Type B pancreatic cell (in vitro differentiated cells): ENCODE results near the gene NEURL3. TPM values are rescaled to one million over a fixed set of nuclear protein-coding genes. Genes with fewer than 3 reads are reported as not detected.

Source experiments
- DNase-seq: peaks from one replicate; pipeline ENCODE4 v3.0.0; 2021; ENCODE audit warnings: mixed read lengths; ENCODE audit not compliant: unreplicated experiment; ENCODE audit errors: extremely low spot score
- H3K27ac Mint-ChIP-seq: 2 replicates; pipeline ENCODE4 v1.8.0; 2021; ENCODE audit warnings: mild to moderate bottlenecking, mixed read lengths
- H3K27me3 Mint-ChIP-seq: 2 replicates; pipeline ENCODE4 v1.8.0; 2021; ENCODE audit warnings: mixed read lengths
- H3K36me3 Mint-ChIP-seq: 2 replicates; pipeline ENCODE4 v1.8.0; 2021; ENCODE audit warnings: mixed read lengths
- H3K4me1 Mint-ChIP-seq: one replicate; pipeline ENCODE4 v1.8.0; 2021; ENCODE audit warnings: mixed read lengths; ENCODE audit not compliant: unreplicated experiment
- H3K4me3 Mint-ChIP-seq: 2 replicates; pipeline ENCODE4 v1.8.0; 2021; ENCODE audit warnings: mild to moderate bottlenecking, mixed read lengths
- H3K9me3 Mint-ChIP-seq: 2 replicates; pipeline ENCODE4 v1.8.0; 2021; ENCODE audit warnings: mixed read lengths
- total RNA-seq: library from RNA; stranded (reverse); gene quantifications from 2 replicates; pipeline ENCODE4 v1.2.1, GENCODE V29; 2021; ENCODE audit warnings: low replicate concordance
- TF ChIP-seq, protein P1 (sequence below): fragments of 200-600 bp; sonication (generic); conservative IDR thresholded peaks from 2 replicates; pipeline ENCODE4 v1.5.0; 2021; ENCODE audit warnings: antibody characterized with exemption, mild to moderate bottlenecking

Gene NEURL3
- total RNA-seq, 1 donor from 2014 or later: 1.1 TPM

DNA sequence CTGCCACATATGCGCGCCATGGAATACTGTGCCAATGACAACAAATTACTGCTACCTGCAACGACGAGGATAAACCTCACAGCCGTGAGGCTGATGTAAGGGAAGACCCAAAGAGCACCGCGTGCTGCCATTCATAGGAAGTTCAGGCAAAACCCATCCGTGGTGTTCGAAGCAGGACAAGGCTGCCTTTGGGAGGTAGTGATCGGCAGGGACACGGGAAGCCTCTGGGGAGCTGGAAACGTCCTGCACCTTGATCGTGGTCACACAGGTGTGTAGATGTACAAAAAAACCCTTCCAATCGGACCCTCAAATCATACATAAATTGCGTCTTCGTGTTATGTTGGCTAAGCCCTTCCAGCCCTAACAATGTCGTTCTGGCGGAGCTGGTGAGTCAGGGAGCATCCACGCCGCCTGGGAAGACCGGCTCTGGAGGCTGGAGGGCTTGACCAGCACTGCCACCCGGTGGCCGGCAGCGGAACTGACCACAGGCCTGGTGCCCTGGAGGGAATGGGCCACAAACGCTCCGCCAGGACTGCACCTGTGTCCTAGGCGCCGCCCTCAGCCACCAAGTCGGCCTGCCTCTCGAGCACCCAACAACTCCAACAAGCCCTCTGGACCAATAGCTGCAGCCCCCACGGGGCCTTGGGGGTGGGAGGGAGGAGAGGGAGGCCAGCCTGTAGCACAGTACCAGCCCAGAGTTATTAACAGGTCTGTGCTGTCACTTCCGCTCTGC is 4.1 kb upstream of the NEURL3 start:
- no peaks in the 10 kb centered on the region for H3K36me3 Mint-ChIP-seq
- peak; percentile 93 for DNase-seq
- TF ChIP-seq, protein P1, sequence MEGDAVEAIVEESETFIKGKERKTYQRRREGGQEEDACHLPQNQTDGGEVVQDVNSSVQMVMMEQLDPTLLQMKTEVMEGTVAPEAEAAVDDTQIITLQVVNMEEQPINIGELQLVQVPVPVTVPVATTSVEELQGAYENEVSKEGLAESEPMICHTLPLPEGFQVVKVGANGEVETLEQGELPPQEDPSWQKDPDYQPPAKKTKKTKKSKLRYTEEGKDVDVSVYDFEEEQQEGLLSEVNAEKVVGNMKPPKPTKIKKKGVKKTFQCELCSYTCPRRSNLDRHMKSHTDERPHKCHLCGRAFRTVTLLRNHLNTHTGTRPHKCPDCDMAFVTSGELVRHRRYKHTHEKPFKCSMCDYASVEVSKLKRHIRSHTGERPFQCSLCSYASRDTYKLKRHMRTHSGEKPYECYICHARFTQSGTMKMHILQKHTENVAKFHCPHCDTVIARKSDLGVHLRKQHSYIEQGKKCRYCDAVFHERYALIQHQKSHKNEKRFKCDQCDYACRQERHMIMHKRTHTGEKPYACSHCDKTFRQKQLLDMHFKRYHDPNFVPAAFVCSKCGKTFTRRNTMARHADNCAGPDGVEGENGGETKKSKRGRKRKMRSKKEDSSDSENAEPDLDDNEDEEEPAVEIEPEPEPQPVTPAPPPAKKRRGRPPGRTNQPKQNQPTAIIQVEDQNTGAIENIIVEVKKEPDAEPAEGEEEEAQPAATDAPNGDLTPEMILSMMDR: peak; percentile 98
- peak overlapping the region; percentile 76 for H3K4me3 Mint-ChIP-seq
- peaks cover 23% of the 10 kb centered on the region for H3K27me3 Mint-ChIP-seq
- H3K4me1 Mint-ChIP-seq: peaks cover 21% of the 10 kb centered on the region
- no peaks in the 10 kb centered on the region for H3K9me3 Mint-ChIP-seq
- H3K27ac Mint-ChIP-seq: peak overlapping the region; percentile 42

DNA sequence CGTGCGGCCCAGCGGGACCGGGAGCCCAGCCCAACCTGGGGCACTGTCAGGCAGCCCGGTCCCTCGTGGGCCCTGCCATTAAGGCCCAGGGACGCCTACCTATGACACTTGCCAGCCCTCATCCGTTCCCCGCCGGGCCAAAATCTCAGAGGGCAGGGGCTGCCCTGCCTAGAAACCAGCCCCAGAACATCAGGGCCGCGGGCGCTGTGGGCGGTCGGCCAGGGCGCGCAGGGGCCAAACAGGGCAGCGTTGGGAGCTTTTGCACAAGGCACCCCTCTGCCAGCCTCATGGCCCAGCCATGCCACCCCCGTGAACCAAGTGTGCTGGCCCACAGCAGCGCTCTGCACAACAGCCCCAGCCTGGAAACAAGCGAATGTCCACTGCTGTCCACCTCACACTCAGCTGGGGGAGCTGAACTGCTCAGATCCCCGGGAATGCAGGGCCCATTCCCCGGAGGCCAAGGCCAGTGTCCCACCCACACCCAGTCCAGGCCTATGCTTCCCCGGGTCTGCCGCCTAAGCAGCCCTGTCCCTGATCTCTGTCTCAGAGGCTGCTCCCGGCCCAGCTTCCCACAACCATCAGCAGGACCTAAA is 3.5 kb upstream of the NEURL3 start:
- H3K27ac Mint-ChIP-seq: no peak overlapping the region
- TF ChIP-seq, protein P1: no peak
- no peaks in the 10 kb centered on the region for H3K36me3 Mint-ChIP-seq
- H3K4me3 Mint-ChIP-seq: no peak overlapping the region
- no peaks in the 10 kb centered on the region for H3K9me3 Mint-ChIP-seq
- peak; percentile 66 for DNase-seq
- H3K27me3 Mint-ChIP-seq: peaks cover 23% of the 10 kb centered on the region
- peaks cover 21% of the 10 kb centered on the region for H3K4me1 Mint-ChIP-seq

DNA sequence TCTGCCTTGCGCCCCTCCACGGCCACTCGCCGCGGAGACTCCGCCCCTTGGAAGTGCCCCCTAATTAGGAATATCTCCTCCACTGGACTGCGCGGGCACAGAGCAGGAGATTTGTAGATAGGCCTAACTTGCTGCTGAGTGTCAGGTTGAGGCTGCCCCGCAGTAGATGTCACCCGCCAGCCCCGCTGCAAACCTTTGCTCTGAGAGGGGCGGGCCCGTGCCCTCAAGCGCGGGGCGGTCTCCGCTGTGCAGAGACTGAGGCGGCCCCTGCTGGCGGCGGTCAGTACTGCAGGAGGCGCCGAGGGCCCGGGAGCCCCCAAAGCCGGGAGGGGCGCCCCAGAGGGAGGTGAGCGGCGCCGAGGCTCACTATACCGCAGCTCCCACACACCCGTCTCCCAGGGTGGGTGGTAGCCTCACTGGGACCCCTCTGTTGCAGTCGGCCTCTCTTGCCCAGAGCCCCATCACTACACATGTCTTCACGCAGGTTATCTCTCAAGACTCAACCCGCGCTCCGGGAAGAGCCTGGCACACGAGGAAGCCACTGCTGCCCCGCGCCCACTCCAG is 2.9 kb upstream of the NEURL3 start:
- H3K9me3 Mint-ChIP-seq: no peaks in the 10 kb centered on the region
- H3K4me3 Mint-ChIP-seq: peak overlapping the region; percentile 55
- no peaks in the 10 kb centered on the region for H3K36me3 Mint-ChIP-seq
- no peak overlapping the region for H3K27ac Mint-ChIP-seq
- peaks cover 21% of the 10 kb centered on the region for H3K4me1 Mint-ChIP-seq
- TF ChIP-seq, protein P1: peak; percentile 98
- peaks cover 23% of the 10 kb centered on the region for H3K27me3 Mint-ChIP-seq
- DNase-seq: peak; percentile 84

DNA sequence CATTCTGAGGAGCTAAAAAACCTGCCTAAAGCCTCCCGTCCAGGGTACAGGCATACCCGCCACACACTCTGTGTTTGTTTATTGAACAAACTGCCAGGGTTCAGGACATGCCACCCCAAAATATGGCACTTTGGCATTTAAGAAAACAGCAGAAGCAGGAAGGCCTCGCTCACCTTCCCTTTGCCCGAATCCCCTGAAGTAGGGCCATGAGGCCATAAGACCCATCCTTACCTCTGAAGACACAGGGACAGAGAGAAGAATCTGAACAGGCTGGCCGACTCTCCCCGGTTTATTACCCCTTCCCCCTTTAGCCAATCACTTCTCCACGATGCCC is 1.7 kb upstream of the NEURL3 start:
- peaks cover 21% of the 10 kb centered on the region for H3K4me1 Mint-ChIP-seq

DNA sequence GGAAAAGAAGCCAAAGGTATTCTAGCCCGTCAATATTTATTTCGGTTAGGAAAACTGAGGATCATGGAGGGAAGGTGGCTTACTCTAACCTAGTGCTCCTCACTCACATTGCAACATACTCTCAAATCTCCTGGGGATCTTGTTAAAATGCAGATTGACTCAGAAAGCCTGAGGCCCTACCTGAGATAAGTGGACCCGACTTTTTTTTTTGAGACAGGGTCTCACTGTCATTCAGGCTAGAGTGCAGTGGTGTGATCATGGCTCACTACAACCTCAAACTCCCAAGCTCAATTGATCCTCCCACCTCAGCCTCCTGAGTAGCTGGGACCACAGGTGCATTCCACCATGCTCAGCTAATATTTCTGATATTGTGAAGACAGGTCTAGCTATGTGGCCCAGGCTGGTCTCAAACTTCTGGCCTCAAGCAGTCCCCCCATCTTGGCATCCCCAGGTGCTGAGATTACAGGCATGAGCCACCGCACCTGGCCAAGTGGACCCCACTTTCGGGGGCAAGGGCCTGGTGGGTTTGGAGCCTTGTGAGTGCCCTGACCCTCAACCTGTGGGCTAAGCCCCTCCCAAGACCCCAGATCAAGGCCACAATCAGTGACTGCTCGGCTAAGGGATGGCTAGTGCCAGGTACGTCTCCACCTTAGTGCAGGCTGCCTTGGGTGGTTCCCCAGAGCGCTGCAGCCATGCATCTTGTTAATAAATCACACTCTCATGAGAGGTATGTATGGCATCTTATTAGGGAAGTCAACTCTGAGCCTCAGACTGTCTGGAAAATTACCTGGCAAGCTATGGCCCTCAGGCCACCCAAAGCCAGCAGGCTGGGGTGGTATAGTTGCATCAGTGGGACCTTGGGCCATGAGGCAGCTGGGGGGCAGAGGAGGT is 1.1 kb upstream of the NEURL3 start:
- peak; percentile 60 for DNase-seq
- H3K4me3 Mint-ChIP-seq: peak overlapping the region; percentile 34
- H3K4me1 Mint-ChIP-seq: peaks cover 21% of the 10 kb centered on the region
- TF ChIP-seq, protein P1: no peak
- H3K27ac Mint-ChIP-seq: peak overlapping the region; percentile 79
- H3K36me3 Mint-ChIP-seq: no peaks in the 10 kb centered on the region
- peaks cover 20% of the 10 kb centered on the region for H3K27me3 Mint-ChIP-seq
- no peaks in the 10 kb centered on the region for H3K9me3 Mint-ChIP-seq

More for the DNA sequence above, 1.7 kb upstream of the NEURL3 start:
- Mint-ChIP-seq H3K36me3 (no peaks in the 10 kb centered on the region), H3K27ac (no peak overlapping the region), H3K27me3 (peaks cover 23% of the 10 kb centered on the region), H3K4me3 (no peak overlapping the region), H3K9me3 (no peaks in the 10 kb centered on the region)
- DNase-seq: peak; percentile 7
- TF ChIP-seq, protein P1: no peak
